Cardiac fibroblast (primary cell): ENCODE results near the gene PCDHB9.
"Not testable (repeated sequence)": the region's sequence is repeated elsewhere in the genome, so short reads cannot be mapped to it uniquely, and the experiment has no call there.

ENCODE experiments used
- DNase-seq, 2 donors: peaks; one replicate each; pipeline versions ENCODE4 v3.0.0 to v3.0.0-alpha.2; 2010; ENCODE audit warnings: low read depth in 2 of 2
- H3K4me3 ChIP-seq, 2 donors: replicated peaks in 1 of 2; 1 replicate in 1 of 2; 2 replicates in 1 of 2; pipeline ENCODE4 v1.5.1; 2011; ENCODE audit warnings: low read depth in 2 of 2, low read length in 2 of 2, mild to moderate bottlenecking in 2 of 2, moderate library complexity in 1 of 2
- CTCF ChIP-seq: IDR thresholded peaks from one replicate; pipeline ENCODE4 v1.5.1; 2011; ENCODE audit warnings: low read depth, mild to moderate bottlenecking, low read length, inconsistent platforms

The PCDHB9 gene

GRCh38 chr5:141213656-141214339 is 26.8 kb downstream of the PCDHB9 start, which contains the start of gene PCDHB13:
PCDHB13 (plus strand) TSS chr5:141213919; CDS start chr5:141214124, 205 bp downstream.
- peak; percentile 19 to 38 for DNase-seq
- H3K4me3 ChIP-seq = not testable (repeated sequence)
- TF ChIP-seq CTCF = peak; percentile 5

GRCh38 chr5:141214583-141214982 is 27.6 kb downstream of the PCDHB9 start:
- H3K4me3 ChIP-seq, DNase-seq: not testable (repeated sequence)

- not testable (repeated sequence) for H3K4me3 ChIP-seq, DNase-seq
These were observed 28.5 kb downstream of the PCDHB9 start for GRCh38 chr5:141215504-141215903.

GRCh38 chr5:141216035-141216434 is 29.1 kb downstream of the PCDHB9 start:
- DNase-seq, H3K4me3 ChIP-seq: not testable (repeated sequence)

- H3K4me3 ChIP-seq = peak within 1 kb of the TSS; percentile 1 to 8
- TF ChIP-seq CTCF = peak; percentile 6
- DNase-seq = peak; percentile 39 to 41
These were observed 36.3 kb downstream of the PCDHB9 start, which contains the start of gene PCDHB14 for GRCh38 chr5:141223112-141223783. PCDHB14 (plus strand) TSS chr5:141223343; CDS start chr5:141223506, 163 bp downstream.

GRCh38 chr5:141224844-141225243 is 37.9 kb downstream of the PCDHB9 start:
- H3K4me3 ChIP-seq = not testable (repeated sequence)

GRCh38 chr5:141225421-141225820 is 38.5 kb downstream of the PCDHB9 start:
- not testable (repeated sequence) for DNase-seq, H3K4me3 ChIP-seq

More at GRCh38 chr5:141224844-141225243, 37.9 kb downstream of the PCDHB9 start:
- DNase-seq = not testable (repeated sequence)

- peak; percentile 13 for TF ChIP-seq CTCF
- H3K4me3 ChIP-seq = peak overlapping the region in 1 of 2 donors; percentile 18
- peak; percentile 21 to 31 for DNase-seq
These were observed 47.2 kb downstream of the PCDHB9 start for GRCh38 chr5:141234109-141234667.

GRCh38 chr5:141235922-141236321 is 49.0 kb downstream of the PCDHB9 start:
- not testable (repeated sequence) for DNase-seq, H3K4me3 ChIP-seq
